Nephron (organoid): ENCODE measurements around the gene DDX18.

Experiments
- H3K27ac Mint-ChIP-seq, 3 experiments: 2 replicates each; pipeline ENCODE4 v1.8.0; 2020; ENCODE audit warnings: mixed read lengths in 3 of 3, mild to moderate bottlenecking in 2 of 3, moderate library complexity in 1 of 3
- H3K27me3 Mint-ChIP-seq: 2 replicates; pipeline ENCODE4 v1.8.0; 2021; ENCODE audit warnings: low read depth, mild to moderate bottlenecking, moderate library complexity, mixed read lengths
- H3K36me3 Mint-ChIP-seq: 2 replicates; pipeline ENCODE4 v1.8.0; 2020; ENCODE audit warnings: low read depth, mixed read lengths
- H3K4me1 Mint-ChIP-seq: 2 replicates; pipeline ENCODE4 v1.8.0; 2020; ENCODE audit warnings: mixed read lengths
- H3K4me3 Mint-ChIP-seq, 3 experiments: 2 replicates each; pipeline ENCODE4 v1.8.0; 2020; ENCODE audit warnings: mild to moderate bottlenecking in 3 of 3, mixed read lengths in 3 of 3, moderate library complexity in 2 of 3
- H3K9me3 Mint-ChIP-seq: 2 replicates; pipeline ENCODE4 v1.8.0; 2020; ENCODE audit warnings: mixed read lengths
- TF ChIP-seq, protein P1 (sequence below), 3 experiments: fragments of 200-600 bp; sonication (generic); IDR thresholded peaks; one replicate each; pipeline ENCODE4 v1.5.0; 2021; ENCODE audit warnings: antibody characterized with exemption in 3 of 3; ENCODE audit not compliant: unreplicated experiment in 3 of 3

The DDX18 gene

DNA sequence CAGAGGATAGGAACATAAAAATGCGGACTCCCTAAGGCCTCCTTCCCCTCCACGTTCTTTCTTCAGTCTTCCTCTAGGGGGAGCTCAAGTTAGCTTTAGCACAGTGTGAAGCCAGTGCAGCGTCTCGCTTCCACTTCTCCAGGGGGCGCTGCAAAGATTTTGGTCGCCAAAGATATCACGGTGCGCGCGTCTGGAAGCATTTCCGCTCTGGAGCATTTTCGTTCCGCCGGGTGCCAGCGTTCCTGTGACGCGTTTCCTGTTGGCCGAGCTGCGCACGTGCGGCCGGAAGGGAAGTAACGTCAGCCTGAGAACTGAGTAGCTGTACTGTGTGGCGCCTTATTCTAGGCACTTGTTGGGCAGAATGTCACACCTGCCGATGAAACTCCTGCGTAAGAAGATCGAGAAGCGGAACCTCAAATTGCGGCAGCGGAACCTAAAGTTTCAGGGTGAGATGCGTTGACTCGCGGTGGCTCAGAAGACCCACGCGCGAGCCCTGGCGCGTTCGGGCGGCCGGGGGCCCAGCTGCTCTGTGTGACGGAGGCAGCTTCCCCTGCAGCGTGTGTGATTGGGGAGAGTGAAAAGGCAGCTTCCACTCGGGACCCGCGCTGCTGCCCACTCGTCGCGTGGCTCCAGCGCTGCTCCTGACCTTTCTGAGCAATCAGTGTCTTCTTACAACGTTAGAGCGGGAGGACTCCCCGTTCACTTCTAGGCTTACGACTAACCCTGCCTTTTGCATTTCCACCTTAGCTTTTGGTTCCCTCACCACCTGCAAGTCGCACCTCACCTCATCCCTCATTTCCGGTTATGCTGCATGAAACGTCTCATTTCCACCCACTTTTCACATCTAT lies at the start of gene DDX18:
TSS of gene DDX18 (plus strand) at position 275 of the 848 bp plus-strand sequence. CDS start at position 362, 87 bp downstream.
- no peaks in the 10 kb centered on the region for H3K9me3 Mint-ChIP-seq
- peak within 1 kb of the TSS; percentile 93 to 95 (median 93) for H3K4me3 Mint-ChIP-seq

DNA sequence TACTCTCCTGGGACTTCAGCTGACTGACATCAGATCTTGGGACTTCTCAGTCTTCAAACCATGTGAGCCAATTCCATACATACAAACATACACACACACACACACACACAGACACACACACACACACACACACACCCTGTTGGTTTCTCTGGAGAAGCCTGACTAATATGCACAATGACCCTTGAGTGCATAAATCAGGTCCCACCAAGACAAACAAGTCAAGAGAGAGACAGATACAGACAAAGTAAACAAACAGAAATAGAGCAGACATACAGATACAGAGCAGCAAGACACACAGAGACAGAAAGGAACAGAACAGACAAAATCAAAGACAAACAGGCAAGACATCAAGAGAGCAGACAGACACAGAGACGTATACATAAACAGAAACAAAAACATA lies 43.8 kb upstream of the DDX18 start:
- TF ChIP-seq, protein P1, sequence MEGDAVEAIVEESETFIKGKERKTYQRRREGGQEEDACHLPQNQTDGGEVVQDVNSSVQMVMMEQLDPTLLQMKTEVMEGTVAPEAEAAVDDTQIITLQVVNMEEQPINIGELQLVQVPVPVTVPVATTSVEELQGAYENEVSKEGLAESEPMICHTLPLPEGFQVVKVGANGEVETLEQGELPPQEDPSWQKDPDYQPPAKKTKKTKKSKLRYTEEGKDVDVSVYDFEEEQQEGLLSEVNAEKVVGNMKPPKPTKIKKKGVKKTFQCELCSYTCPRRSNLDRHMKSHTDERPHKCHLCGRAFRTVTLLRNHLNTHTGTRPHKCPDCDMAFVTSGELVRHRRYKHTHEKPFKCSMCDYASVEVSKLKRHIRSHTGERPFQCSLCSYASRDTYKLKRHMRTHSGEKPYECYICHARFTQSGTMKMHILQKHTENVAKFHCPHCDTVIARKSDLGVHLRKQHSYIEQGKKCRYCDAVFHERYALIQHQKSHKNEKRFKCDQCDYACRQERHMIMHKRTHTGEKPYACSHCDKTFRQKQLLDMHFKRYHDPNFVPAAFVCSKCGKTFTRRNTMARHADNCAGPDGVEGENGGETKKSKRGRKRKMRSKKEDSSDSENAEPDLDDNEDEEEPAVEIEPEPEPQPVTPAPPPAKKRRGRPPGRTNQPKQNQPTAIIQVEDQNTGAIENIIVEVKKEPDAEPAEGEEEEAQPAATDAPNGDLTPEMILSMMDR (IDR thresholded peaks at IDR 0.05; ENCODE audit: unreplicated experiment in 3 of 3) = no peak
- Mint-ChIP-seq H3K27me3 (no peaks in the 10 kb centered on the region), H3K27ac (peak overlapping the region; percentile 8 to 75 (median 56)), H3K36me3 (no peaks in the 10 kb centered on the region), H3K4me1 (peaks cover 12% of the 10 kb centered on the region), H3K4me3 (no peak overlapping the region), H3K9me3 (peaks cover 8% of the 10 kb centered on the region)

More for the DNA sequence above, at the start of gene DDX18:
- TF ChIP-seq, protein P1 (IDR thresholded peaks at IDR 0.05; ENCODE audit: unreplicated experiment in 3 of 3) = peak; percentile 99 to 100 (median 99)
- Mint-ChIP-seq H3K36me3 (peaks cover 24% of the 10 kb centered on the region), H3K27me3 (no peaks in the 10 kb centered on the region), H3K27ac (peak within 1 kb of the TSS; percentile 70 to 91 (median 84)), H3K4me1 (peaks cover 23% of the 10 kb centered on the region)

DNA sequence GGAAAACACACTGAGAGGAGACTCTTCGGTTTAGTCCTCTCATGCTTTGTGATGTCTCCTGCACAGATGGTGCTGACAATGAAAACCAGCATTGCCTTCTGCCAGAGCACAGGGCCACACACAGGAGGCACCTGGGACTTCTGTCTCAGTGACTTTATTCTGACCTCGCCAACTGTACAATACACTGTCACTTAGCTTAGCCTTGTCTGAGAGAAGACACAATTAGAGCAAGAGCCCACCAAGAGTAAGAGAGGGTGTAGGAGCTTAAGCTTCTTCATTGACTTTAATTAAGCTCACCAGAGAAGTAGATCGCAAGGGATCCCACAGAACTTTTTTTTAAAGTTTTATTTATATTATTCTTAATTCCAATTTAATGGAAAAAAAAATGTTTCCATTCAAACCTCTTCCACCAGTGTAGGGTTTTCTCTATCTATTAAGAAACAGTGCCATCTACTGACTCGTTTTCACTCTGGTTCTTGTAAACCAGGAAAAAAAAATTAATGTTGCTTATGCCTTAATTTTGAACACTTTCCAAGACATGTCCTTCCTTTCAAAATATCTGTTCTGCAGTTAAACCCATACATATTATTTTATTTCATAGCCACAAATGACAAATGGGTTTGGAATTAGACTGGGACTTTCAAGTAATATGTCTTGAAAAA lies 42.4 kb upstream of the DDX18 start:
- Mint-ChIP-seq H3K9me3 (peaks cover 8% of the 10 kb centered on the region), H3K4me1 (peaks cover 14% of the 10 kb centered on the region), H3K4me3 (no peak overlapping the region), H3K27ac (peak overlapping the region in 2 of 3 experiments; percentile 56 to 65), H3K27me3 (no peaks in the 10 kb centered on the region), H3K36me3 (no peaks in the 10 kb centered on the region)
- TF ChIP-seq, protein P1 (IDR thresholded peaks at IDR 0.05; ENCODE audit: unreplicated experiment in 3 of 3) = peak; percentile 66 to 78 (median 69)

DNA sequence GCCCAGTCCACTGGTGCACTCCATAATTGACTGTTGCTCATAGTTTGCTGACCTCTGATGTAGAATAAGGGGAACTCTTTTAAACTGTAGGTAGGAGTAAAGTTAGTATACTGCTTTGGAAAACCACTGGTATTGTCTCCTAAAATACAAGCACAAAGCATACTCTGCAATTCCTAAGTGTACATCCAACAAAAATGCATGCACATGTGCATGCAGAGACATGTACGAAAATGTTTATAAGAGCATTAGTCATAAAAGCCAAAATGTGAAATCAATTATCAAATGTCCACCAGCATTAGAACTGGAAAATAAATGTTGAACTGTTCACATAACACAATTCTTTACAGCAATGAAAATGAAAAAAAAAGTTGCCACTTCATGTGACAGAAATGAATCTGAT lies 39.8 kb upstream of the DDX18 start:
- TF ChIP-seq, protein P1 (IDR thresholded peaks at IDR 0.05; ENCODE audit: unreplicated experiment in 3 of 3) = no peak
- Mint-ChIP-seq H3K27ac (no peak overlapping the region), H3K4me3 (no peak overlapping the region), H3K4me1 (peaks cover 14% of the 10 kb centered on the region), H3K27me3 (no peaks in the 10 kb centered on the region), H3K36me3 (no peaks in the 10 kb centered on the region), H3K9me3 (peaks cover 8% of the 10 kb centered on the region)

DNA sequence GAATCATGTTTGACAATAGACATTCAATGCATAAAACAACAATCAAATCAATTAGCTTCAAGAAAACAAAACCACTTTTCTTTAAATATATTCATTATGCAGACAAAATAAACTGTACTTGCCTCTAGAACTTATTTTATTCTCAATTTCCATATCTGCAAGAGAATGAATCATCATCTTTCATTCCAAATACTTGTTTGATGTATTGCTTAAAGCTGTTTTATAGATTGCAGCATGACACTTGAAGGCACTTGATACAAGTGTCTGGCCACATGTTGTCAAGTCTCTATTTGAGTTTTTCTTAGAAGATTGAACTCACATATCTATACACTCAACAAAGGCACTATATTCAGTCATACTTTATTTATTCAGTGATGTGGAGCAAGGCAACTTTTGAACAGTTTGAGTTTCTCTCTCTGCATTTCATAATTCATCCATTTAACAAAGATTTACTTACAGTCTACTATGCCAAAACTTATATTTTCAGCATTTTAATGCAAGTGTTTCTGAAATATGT lies 38.7 kb upstream of the DDX18 start:
- peaks cover 12% of the 10 kb centered on the region for H3K4me1 Mint-ChIP-seq
- no peaks in the 10 kb centered on the region for H3K36me3 Mint-ChIP-seq
- H3K9me3 Mint-ChIP-seq = peaks cover 12% of the 10 kb centered on the region
- TF ChIP-seq, protein P1 (IDR thresholded peaks at IDR 0.05; ENCODE audit: unreplicated experiment in 3 of 3) = no peak
- H3K4me3 Mint-ChIP-seq = no peak overlapping the region
- H3K27ac Mint-ChIP-seq = peak overlapping the region in 2 of 3 experiments; percentile 47 to 73
- no peaks in the 10 kb centered on the region for H3K27me3 Mint-ChIP-seq
